GM21619 (cell line): ENCODE results near the gene RBM42.
"Not testable (repeated sequence)": the region's sequence is repeated elsewhere in the genome, so short reads cannot be mapped to it uniquely, and the experiment has no call there.

Source experiments
- ATAC-seq: cut with Tn5 transposase; IDR thresholded peaks from one replicate; pipeline ENCODE4 v1.9.1; 2021; ENCODE audit not compliant: unreplicated experiment

The RBM42 gene

GRCh38 chr19:35628565-35629331 lies at the start of gene RBM42:
RBM42 (plus strand) TSS chr19:35629036; CDS start chr19:35629154, 118 bp downstream.
- peak; percentile 93 for ATAC-seq

- no peak for ATAC-seq
Observed at GRCh38 chr19:35582760-35583159, 46.1 kb upstream of the RBM42 start.

- ATAC-seq, result no peak
Observed at GRCh38 chr19:35585848-35586247, 43.0 kb upstream of the RBM42 start, which contains the start of gene PMIS2. PMIS2 (plus strand) TSS chr19:35586173; CDS start chr19:35586260, 87 bp downstream.

GRCh38 chr19:35587321-35587720 lies 41.5 kb upstream of the RBM42 start:
- ATAC-seq, result no peak

- ATAC-seq, result no peak
Observed at GRCh38 chr19:35590875-35591274, 38.0 kb upstream of the RBM42 start.

GRCh38 chr19:35592226-35592625 lies 36.6 kb upstream of the RBM42 start:
- ATAC-seq, result no peak

GRCh38 chr19:35595026-35595425 lies 33.8 kb upstream of the RBM42 start:
- not testable (repeated sequence) for ATAC-seq

GRCh38 chr19:35595928-35596327 lies 32.9 kb upstream of the RBM42 start:
- no peak for ATAC-seq

GRCh38 chr19:35596366-35596999 lies 32.4 kb upstream of the RBM42 start:
- ATAC-seq, result peak; percentile 51

GRCh38 chr19:35601971-35602370 lies 26.9 kb upstream of the RBM42 start:
- ATAC-seq, result no peak

GRCh38 chr19:35604436-35604835 lies 24.4 kb upstream of the RBM42 start:
- not testable (repeated sequence) for ATAC-seq

- ATAC-seq, result not testable (repeated sequence)
Observed at GRCh38 chr19:35607170-35607569, 21.7 kb upstream of the RBM42 start.

GRCh38 chr19:35607661-35608060 lies 21.2 kb upstream of the RBM42 start:
- no peak for ATAC-seq

- ATAC-seq, result no peak
Observed at GRCh38 chr19:35608251-35608650, 20.6 kb upstream of the RBM42 start.

GRCh38 chr19:35609851-35610353 lies 18.9 kb upstream of the RBM42 start:
- peak; percentile 42 for ATAC-seq

GRCh38 chr19:35612224-35612558 lies 16.6 kb upstream of the RBM42 start:
- ATAC-seq, result no peak

GRCh38 chr19:35612559-35613321 lies 16.1 kb upstream of the RBM42 start, which contains the start of gene HAUS5:
HAUS5 (plus strand) TSS chr19:35612735; CDS start chr19:35612795, 60 bp downstream.
- peak; percentile 60 for ATAC-seq

GRCh38 chr19:35613574-35613973 lies 15.3 kb upstream of the RBM42 start:
- no peak for ATAC-seq

GRCh38 chr19:35615036-35615435 lies 13.8 kb upstream of the RBM42 start:
- ATAC-seq, result no peak

- no peak for ATAC-seq
Observed at GRCh38 chr19:35618857-35619256, 10.0 kb upstream of the RBM42 start.

GRCh38 chr19:35619290-35619923 lies 9.4 kb upstream of the RBM42 start:
- no peak for ATAC-seq
